ENCODE results near the gene EVC2. TPM values are rescaled to one million over a fixed set of nuclear protein-coding genes. Genes with fewer than 3 reads are reported as not detected.

The EVC2 gene
- total RNA-seq, 1 experiment from 2014 or later: 7.8 TPM

DNA sequence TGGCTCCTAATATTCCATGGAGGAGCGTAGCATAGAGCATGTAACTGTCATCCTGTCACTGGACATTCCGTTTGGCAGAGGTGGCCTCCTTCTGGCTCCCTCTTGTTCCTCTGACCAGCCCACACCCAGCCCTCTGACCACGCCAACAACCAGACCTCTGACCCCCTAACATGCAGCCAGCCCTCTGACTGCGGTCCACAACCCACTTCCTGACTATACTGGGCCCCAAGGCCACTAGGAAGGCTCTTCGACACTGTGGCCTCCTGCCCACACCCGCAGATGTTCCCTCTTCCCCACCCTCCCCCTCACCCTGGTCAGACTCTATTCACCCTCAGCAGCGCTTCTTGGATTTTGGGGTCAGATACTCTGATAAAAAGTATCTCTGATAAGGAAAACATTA is 141.4 kb downstream of the EVC2 start:
- H3K4me3 Mint-ChIP-seq: no peak overlapping the region
- WGBS (ENCODE audit: extremely low coverage, insufficient read length, low lambda C conversion rate): no CpG with 5 or more reads among the region's 7 CpGs

More for the DNA sequence above, 141.4 kb downstream of the EVC2 start:
- Histone ChIP-seq H3K14ac (ENCODE audit: insufficient read depth, low read length) (no peak overlapping the region), H3K23ac (ENCODE audit: insufficient read length, low read depth, low read length) (no peak overlapping the region), H2BK12ac (ENCODE audit: insufficient read length, low read depth, low read length) (no peak overlapping the region), H3K18ac (ENCODE audit: insufficient read length, low read depth, low read length) (no peak overlapping the region), H3K4me2 (ENCODE audit: insufficient read depth, insufficient read length, low read length) (no peak overlapping the region), H3K4me1 (ENCODE audit: insufficient read depth, low read length) (no peaks in the 10 kb centered on the region), H4K5ac (ENCODE audit: insufficient read length, low read depth, low read length) (no peak overlapping the region), H3K4ac (ENCODE audit: low read depth, low read length) (no peak overlapping the region), H3K27ac (ENCODE audit: insufficient read length, low read depth, low read length) (no peak overlapping the region), H3K56ac (ENCODE audit: insufficient read length, low read depth, low read length) (no peak overlapping the region), H3K9ac (ENCODE audit: extremely low read depth, insufficient read length, low read length) (no peak overlapping the region), H3K79me2 (ENCODE audit: insufficient read depth, low read length) (no peaks in the 10 kb centered on the region), H4K20me1 (ENCODE audit: control insufficient read depth, insufficient read depth, insufficient read length) (no peaks in the 10 kb centered on the region), H2AK5ac (ENCODE audit: insufficient read length, low read length) (no peak overlapping the region), H2AFZ (ENCODE audit: low read length) (no peak overlapping the region), H4K91ac (ENCODE audit: insufficient read length, low read depth, low read length) (no peak overlapping the region), H2BK120ac (ENCODE audit: low read depth, low read length, poor library complexity, severe bottlenecking) (no peak overlapping the region), H3K27me3 (ENCODE audit: insufficient read depth, low read length) (no peaks in the 10 kb centered on the region), H3K9me3 (ENCODE audit: control insufficient read depth, low read depth, low read length) (no peaks in the 10 kb centered on the region), H3K79me1 (ENCODE audit: insufficient read depth, low read depth, low read length, poor library complexity, severe bottlenecking) (no peaks in the 10 kb centered on the region), H3K23me2 (ENCODE audit: insufficient read length, low read depth, low read length, poor library complexity, severe bottlenecking) (no peaks in the 10 kb centered on the region), H3T11ph (ENCODE audit: low read length) (no peak overlapping the region), H4K8ac (replicated peaks; ENCODE audit: insufficient read length, low read depth, low read length) (no peak overlapping the region), H2BK20ac (ENCODE audit: low read depth, low read length, poor library complexity, severe bottlenecking) (no peak overlapping the region), H2BK5ac (ENCODE audit: insufficient read length, low read length) (no peak overlapping the region), H2BK15ac (ENCODE audit: low read depth, low read length) (no peak overlapping the region)
- Mint-ChIP-seq H3K9me3 (no peaks in the 10 kb centered on the region; a peak in 1 of 5 replicates), H3K27me3 (ENCODE audit: low read depth) (no peaks in the 10 kb centered on the region), H3K27ac (peak overlapping the region in 1 of 3 experiments; percentile 68; a peak in 1 of 7 replicates), H3K4me1 (peaks cover 4% of the 10 kb centered on the region in 2 experiments), H3K36me3 (ENCODE audit: insufficient read depth in 1 of 3, low read depth in 3 of 3) (peaks cover 7 to 16% (median 8%) of the 10 kb centered on the region in 3 experiments; a peak in 6 of 7 replicates)
- no peak for DNase-seq
- TF ChIP-seq CTCF (conservative IDR thresholded peaks at IDR 0.05): no peak
